HepG2 (cell line): ENCODE measurements around the gene RHBDL3. TPM values are rescaled to one million over a fixed set of nuclear protein-coding genes. Genes with fewer than 3 reads are reported as not detected.

ENCODE experiments used
- ATAC-seq: fragments of 200-7000 bp; cut with Tn5 transposase; 3 replicates; pipeline ENCODE4 v1.9.1; 2020; ENCODE audit warnings: mild to moderate bottlenecking, moderate library complexity
- BruUV-seq: library from RNA; stranded (reverse); fragments of 400-500 nt; replicated peaks from 2 replicates; lab custom pipeline; 2021; lab: Mats Ljungman, UMichigan
- CTCF ChIA-PET: fragments of 300-600 bp; formaldehyde crosslinking; extraction: SDS; loops from one replicate; lab custom pipeline; 2021; ENCODE audit warnings: low total read pairs, inconsistent platforms, low intra/inter-chr PET ratio; lab: Yijun Ruan, JAX
- POLR2A ChIA-PET: fragments of 350-600 bp; sonication (Branson Sonifier 250); formaldehyde crosslinking; loops from one replicate; lab custom pipeline; 2020; ENCODE audit warnings: antibody characterized with exemption, inconsistent platforms; lab: Yijun Ruan, JAX
- DNase-seq: peaks from one replicate; pipeline ENCODE4 v3.0.0-alpha.2; 2015; ENCODE audit warnings: low spot score
- FAIRE-seq: peaks from 3 replicates; lab custom pipeline; 2011; peaks lifted over from hg19 to GRCh38; lab: Jason Lieb, UNC
- H2AFZ ChIP-seq: one replicate; pipeline ENCODE4 v1.6.1; 2011; ENCODE audit warnings: low read length, inconsistent platforms
- H3K27ac ChIP-seq: fragments of 300-600 bp; 3 replicates; pipeline ENCODE4 v1.8.0; 2011; ENCODE audit warnings: mixed run types, mild to moderate bottlenecking, mixed read lengths, low read length, inconsistent platforms; ENCODE audit not compliant: insufficient read depth; ENCODE audit errors: extremely low read length
- H3K27me3 ChIP-seq, 2 experiments: fragments of 200-600 bp in 1 of 2; 2 replicates in 1 of 2; 3 replicates in 1 of 2; pipeline versions ENCODE4 v1.6.0 to v1.8.0; 2011; ENCODE audit warnings: low read length in 2 of 2, mild to moderate bottlenecking in 2 of 2, moderate library complexity in 2 of 2, inconsistent platforms in 1 of 2; ENCODE audit not compliant: insufficient read depth in 2 of 2, control insufficient read depth in 1 of 2
- H3K36me3 ChIP-seq, 2 experiments: fragments of 200-600 bp in 1 of 2; replicated peaks in 1 of 2; 2 replicates in 1 of 2; 3 replicates in 1 of 2; pipeline versions ENCODE4 v1.5.1 to v1.8.0; 2011; ENCODE audit warnings: low read length in 2 of 2, inconsistent platforms in 1 of 2; ENCODE audit not compliant: insufficient read depth in 2 of 2, control insufficient read depth in 1 of 2
- H3K4me1 ChIP-seq: 2 replicates; pipeline ENCODE4 v1.5.1; 2012; ENCODE audit warnings: low read length, inconsistent platforms; ENCODE audit not compliant: insufficient read depth
- H3K4me2 ChIP-seq: 2 replicates; pipeline ENCODE4 v1.6.0; 2011; ENCODE audit warnings: low read depth, low read length, inconsistent platforms
- H3K4me3 ChIP-seq, 3 experiments: fragments of 200-600 bp in 1 of 3; sonication (generic), shearing (Covaris generic) in 1 of 3; replicated peaks in 1 of 3; 2 replicates each; pipeline ENCODE4 v1.5.1; 2011 to 2016; ENCODE audit warnings: low read length in 3 of 3, inconsistent platforms in 2 of 3, low read depth in 2 of 3, mild to moderate bottlenecking in 2 of 3, control low read depth in 1 of 3, mixed read lengths in 1 of 3; ENCODE audit not compliant: insufficient read depth in 1 of 3
- H3K79me2 ChIP-seq: one replicate; pipeline ENCODE4 v1.6.1; 2011; ENCODE audit warnings: low read length, inconsistent platforms; ENCODE audit not compliant: insufficient read depth
- H3K9ac ChIP-seq: 2 replicates; pipeline ENCODE4 v1.6.0; 2011; ENCODE audit warnings: mild to moderate bottlenecking, low read depth, low read length, inconsistent platforms; ENCODE audit not compliant: insufficient read depth
- H3K9me3 ChIP-seq: 2 replicates; pipeline ENCODE4 v1.5.1; 2012; ENCODE audit warnings: mild to moderate bottlenecking, low read length
- H4K20me1 ChIP-seq: 2 replicates; pipeline ENCODE4 v1.6.0; 2011; ENCODE audit warnings: inconsistent platforms, mild to moderate bottlenecking, low read length, moderate library complexity; ENCODE audit not compliant: insufficient read depth
- CAMTA2 ChIP-seq: sonication (generic); formaldehyde crosslinking; IDR thresholded peaks from 2 replicates; pipeline ENCODE4 v1.4.0; 2020; ENCODE audit warnings: mild to moderate bottlenecking, missing genetic modification reagents, borderline replicate concordance
- ELF1 ChIP-seq: sonication (generic); formaldehyde crosslinking; IDR thresholded peaks from 2 replicates; pipeline ENCODE4 v1.4.0; 2020; ENCODE audit warnings: missing genetic modification reagents
- HCFC1 ChIP-seq: fragments of 150-350 bp; IDR thresholded peaks from 2 replicates; pipeline ENCODE4 v1.6.1; 2014; ENCODE audit warnings: low read depth, low read length
- IRF1 ChIP-seq: sonication (generic); formaldehyde crosslinking; IDR thresholded peaks from 2 replicates; pipeline ENCODE4 v1.4.0; 2020; ENCODE audit warnings: low read depth, mild to moderate bottlenecking, missing genetic modification reagents
- MED1 ChIP-seq: sonication (generic); formaldehyde crosslinking; IDR thresholded peaks from 2 replicates; pipeline ENCODE4 v1.4.0; 2020; ENCODE audit warnings: missing genetic modification reagents
- NR2F6 ChIP-seq, 2 experiments: IDR thresholded peaks; 2 replicates each; pipeline ENCODE4 v1.6.1; 2016; ENCODE audit warnings: antibody characterized with exemption in 1 of 2, mild to moderate bottlenecking in 1 of 2
- REXO4 ChIP-seq: sonication (generic); formaldehyde crosslinking; IDR thresholded peaks from 2 replicates; pipeline ENCODE4 v1.8.0; 2022; ENCODE audit warnings: missing genetic modification reagents, mild to moderate bottlenecking, borderline replicate concordance
- SOX6 ChIP-seq, 2 experiments: fragments of 450-650 bp in 1 of 2; sonication (generic) in 1 of 2; formaldehyde crosslinking in 1 of 2; IDR thresholded peaks; 2 replicates each; pipeline versions ENCODE4 v1.4.0 to v1.6.1; 2017 to 2020; ENCODE audit warnings: antibody characterized with exemption in 1 of 2, mild to moderate bottlenecking in 1 of 2, missing genetic modification reagents in 1 of 2
- SRSF4 ChIP-seq: fragments of 200-400 bp; formaldehyde crosslinking; IDR thresholded peaks from one replicate; pipeline ENCODE4 v1.6.1; 2018; ENCODE audit warnings: mild to moderate bottlenecking, low read depth, low read length, moderate library complexity; ENCODE audit not compliant: poor library complexity, severe bottlenecking
- TARDBP ChIP-seq: sonication (generic); formaldehyde crosslinking; IDR thresholded peaks from 2 replicates; pipeline ENCODE4 v1.8.0; 2022; ENCODE audit warnings: mild to moderate bottlenecking, missing genetic modification reagents
- ZFAT ChIP-seq: sonication (generic); formaldehyde crosslinking; conservative IDR thresholded peaks from 2 replicates; pipeline ENCODE4 v1.8.1; 2023; ENCODE audit warnings: missing genetic modification reagents, inconsistent platforms
- ZNF501 ChIP-seq: sonication (generic); formaldehyde crosslinking; IDR thresholded peaks from 2 replicates; pipeline ENCODE4 v1.5.1; 2020; ENCODE audit warnings: mild to moderate bottlenecking, moderate library complexity, missing genetic modification reagents
- ZNF577 ChIP-seq: sonication (generic); formaldehyde crosslinking; IDR thresholded peaks from 2 replicates; pipeline ENCODE4 v1.4.0; 2020; ENCODE audit warnings: mild to moderate bottlenecking, low read depth, missing genetic modification reagents, borderline replicate concordance
- ZNF790 ChIP-seq: sonication (generic); formaldehyde crosslinking; IDR thresholded peaks from 2 replicates; pipeline ENCODE4 v1.8.0; 2022; ENCODE audit warnings: missing genetic modification reagents, mild to moderate bottlenecking, borderline replicate concordance
- ZNF839 ChIP-seq: sonication (generic); formaldehyde crosslinking; IDR thresholded peaks from 2 replicates; pipeline ENCODE4 v1.4.0; 2020; ENCODE audit warnings: missing genetic modification reagents, mild to moderate bottlenecking, borderline replicate concordance
- WGBS: methylation state at CpG from one replicate; pipeline ENCODE4 v1.1.6; 2017; ENCODE audit warnings: low lambda C conversion rate; 5-methylcytosine and 5-hydroxymethylcytosine counted together
- in situ Hi-C: cut with HindIII; loops from 2 replicates; pipeline ENCODE4 v1.10.0; 2017; ENCODE audit warnings: low pct_unique_long_range_greater_than_20kb; ENCODE audit not compliant: extremely low pct_ligation_motif_present
- intact Hi-C: fragments of 100-400 bp; cut with micrococcal nuclease; formaldehyde crosslinking; loops from one replicate; pipeline ENCODE4 v1.10.0; 2022; ENCODE audit not compliant: unreplicated experiment
- polyA plus RNA-seq, 8 experiments: library from polyadenylated mRNA; depleted of rRNA in 3 of 8; stranded (reverse) in 7 of 8; unstranded in 1 of 8; fragments of >200 nt; fragmentation: Illumina TruSeq in 4 of 8; extraction: Trizol in 4 of 8; gene quantifications; 2 replicates each; pipeline versions ENCODE4 v1.2.1 to v1.2.3, GENCODE V29; 2011 to 2016; ENCODE audit warnings: low read depth in 4 of 8, missing spikeins in 1 of 8, mixed read lengths in 1 of 8; ENCODE audit not compliant: insufficient read depth in 1 of 8
- total RNA-seq, 5 experiments: library from RNA; depleted of rRNA; stranded (reverse); fragments of >200 nt; fragmentation: Illumina TruSeq; extraction: Trizol; gene quantifications; 2 replicates each; pipeline ENCODE4 v1.2.3, GENCODE V29; 2016; ENCODE audit warnings: low read depth in 1 of 5
- TF ChIP-seq, protein P1 (sequence below): sonication (generic); formaldehyde crosslinking; IDR thresholded peaks from 2 replicates; pipeline ENCODE4 v1.5.0; 2020; ENCODE audit warnings: mild to moderate bottlenecking, missing genetic modification reagents, moderate library complexity
- TF ChIP-seq, protein P2 (sequence below): sonication (generic); formaldehyde crosslinking; IDR thresholded peaks from 2 replicates; pipeline ENCODE4 v1.8.0; 2022; ENCODE audit warnings: missing genetic modification reagents, mild to moderate bottlenecking, borderline replicate concordance
- TF ChIP-seq, protein P3 (sequence below): IDR thresholded peaks from 2 replicates; pipeline ENCODE4 v1.6.1; 2016; ENCODE audit warnings: low read depth

The RHBDL3 gene
- total and polyA plus RNA-seq, 2 of the 13 experiments (the other 11 are each of a cell fraction or from before 2014, with no cell fraction given), result 0.09 TPM; not detected in 1

DNA sequence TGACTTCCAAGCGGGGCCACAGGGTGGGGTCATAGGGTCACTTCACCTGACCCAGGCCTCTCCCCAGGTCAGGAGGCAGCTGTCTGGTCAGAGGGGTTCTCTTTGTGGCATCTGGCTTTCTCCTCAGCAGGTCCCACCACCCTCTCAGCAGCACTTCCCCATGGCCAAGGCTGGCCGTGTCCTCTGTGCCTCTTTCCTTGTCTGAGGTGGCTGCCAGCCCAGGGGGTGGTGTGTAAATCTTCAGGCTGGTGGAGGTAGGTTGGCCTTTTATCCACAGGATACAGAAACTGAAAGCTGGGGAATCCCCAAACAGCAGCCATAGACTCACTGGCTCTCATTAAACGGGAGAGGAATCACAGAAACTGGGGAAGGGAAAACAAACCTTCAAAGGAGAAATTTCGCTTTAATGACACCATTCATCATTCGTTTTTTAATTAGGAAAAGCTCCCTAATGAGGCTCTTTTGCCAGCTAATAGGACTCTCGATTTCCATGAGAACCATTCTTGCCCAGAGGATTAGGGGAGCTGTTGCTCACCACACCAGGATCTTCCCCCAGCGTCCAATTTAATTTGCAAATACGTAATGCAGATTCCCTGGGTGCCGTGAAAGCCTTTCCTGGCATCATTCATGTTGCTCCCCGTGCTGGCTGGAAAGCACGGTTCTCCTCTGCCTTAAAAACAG, 58.3 kb downstream of the RHBDL3 start:
- intact Hi-C loops, result no loop called here
- BruUV-seq, result no TSS peak
- no peak for DNase-seq
- Histone ChIP-seq H2AFZ (peak overlapping the region; percentile 97), H3K27ac (no peak overlapping the region), H3K36me3 (no peaks in the 10 kb centered on the region), H3K27me3 (no peaks in the 10 kb centered on the region; a peak in 1 of 5 replicates), H3K79me2 (no peaks in the 10 kb centered on the region), H3K4me3 (peak overlapping the region; percentile 48 to 63 (median 55)), H3K4me1 (peaks cover 76% of the 10 kb centered on the region), H3K4me2 (peak overlapping the region; percentile 91), H3K9ac (peak overlapping the region; percentile 49), H3K9me3 (no peaks in the 10 kb centered on the region), H4K20me1 (no peaks in the 10 kb centered on the region)
- in situ Hi-C loops, result loop anchor here (5.0 kb wide), 1 partner anchor 67 kb away; no protein-coding TSS in a partner anchor
- WGBS, result under 1% methylated on average over 11 of the region's 11 CpGs
- no peak for FAIRE-seq
- ChIA-PET CTCF (no interaction called here), POLR2A (interaction anchor here (1.1 to 2.7 kb wide), 2 partner anchors 16 to 17 kb away, joined by 3 to 10 read pairs; partner anchors contain the start of gene C17orf75)
- peak; percentile 20 for ATAC-seq
- 0 out of 2 replicates have a peak, but pooled peaks have one; percentile 48 for TF ChIP-seq ZNF501 (CRISPR knock-in tag)
- no peak for TF ChIP-seq ZNF790 (CRISPR knock-in tag)
- no peak for TF ChIP-seq MED1 (CRISPR knock-in tag)
- TF ChIP-seq ELF1 (CRISPR knock-in tag), result no peak
- TF ChIP-seq, protein P1, sequence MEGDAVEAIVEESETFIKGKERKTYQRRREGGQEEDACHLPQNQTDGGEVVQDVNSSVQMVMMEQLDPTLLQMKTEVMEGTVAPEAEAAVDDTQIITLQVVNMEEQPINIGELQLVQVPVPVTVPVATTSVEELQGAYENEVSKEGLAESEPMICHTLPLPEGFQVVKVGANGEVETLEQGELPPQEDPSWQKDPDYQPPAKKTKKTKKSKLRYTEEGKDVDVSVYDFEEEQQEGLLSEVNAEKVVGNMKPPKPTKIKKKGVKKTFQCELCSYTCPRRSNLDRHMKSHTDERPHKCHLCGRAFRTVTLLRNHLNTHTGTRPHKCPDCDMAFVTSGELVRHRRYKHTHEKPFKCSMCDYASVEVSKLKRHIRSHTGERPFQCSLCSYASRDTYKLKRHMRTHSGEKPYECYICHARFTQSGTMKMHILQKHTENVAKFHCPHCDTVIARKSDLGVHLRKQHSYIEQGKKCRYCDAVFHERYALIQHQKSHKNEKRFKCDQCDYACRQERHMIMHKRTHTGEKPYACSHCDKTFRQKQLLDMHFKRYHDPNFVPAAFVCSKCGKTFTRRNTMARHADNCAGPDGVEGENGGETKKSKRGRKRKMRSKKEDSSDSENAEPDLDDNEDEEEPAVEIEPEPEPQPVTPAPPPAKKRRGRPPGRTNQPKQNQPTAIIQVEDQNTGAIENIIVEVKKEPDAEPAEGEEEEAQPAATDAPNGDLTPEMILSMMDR (CRISPR knock-in tag), result peak; percentile 17; the same call in 1 of the 2 replicates
- no peak for TF ChIP-seq ZFAT
- TF ChIP-seq ZNF839 (CRISPR knock-in tag), result no peak
- TF ChIP-seq, protein P2, sequence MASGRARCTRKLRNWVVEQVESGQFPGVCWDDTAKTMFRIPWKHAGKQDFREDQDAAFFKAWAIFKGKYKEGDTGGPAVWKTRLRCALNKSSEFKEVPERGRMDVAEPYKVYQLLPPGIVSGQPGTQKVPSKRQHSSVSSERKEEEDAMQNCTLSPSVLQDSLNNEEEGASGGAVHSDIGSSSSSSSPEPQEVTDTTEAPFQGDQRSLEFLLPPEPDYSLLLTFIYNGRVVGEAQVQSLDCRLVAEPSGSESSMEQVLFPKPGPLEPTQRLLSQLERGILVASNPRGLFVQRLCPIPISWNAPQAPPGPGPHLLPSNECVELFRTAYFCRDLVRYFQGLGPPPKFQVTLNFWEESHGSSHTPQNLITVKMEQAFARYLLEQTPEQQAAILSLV (CRISPR knock-in tag), result 0 out of 2 replicates have a peak, but pooled peaks have one; percentile 22
- TF ChIP-seq TARDBP, result no peak
- TF ChIP-seq REXO4 (CRISPR knock-in tag), result no peak
- TF ChIP-seq HCFC1, result no peak
- TF ChIP-seq, protein P3, sequence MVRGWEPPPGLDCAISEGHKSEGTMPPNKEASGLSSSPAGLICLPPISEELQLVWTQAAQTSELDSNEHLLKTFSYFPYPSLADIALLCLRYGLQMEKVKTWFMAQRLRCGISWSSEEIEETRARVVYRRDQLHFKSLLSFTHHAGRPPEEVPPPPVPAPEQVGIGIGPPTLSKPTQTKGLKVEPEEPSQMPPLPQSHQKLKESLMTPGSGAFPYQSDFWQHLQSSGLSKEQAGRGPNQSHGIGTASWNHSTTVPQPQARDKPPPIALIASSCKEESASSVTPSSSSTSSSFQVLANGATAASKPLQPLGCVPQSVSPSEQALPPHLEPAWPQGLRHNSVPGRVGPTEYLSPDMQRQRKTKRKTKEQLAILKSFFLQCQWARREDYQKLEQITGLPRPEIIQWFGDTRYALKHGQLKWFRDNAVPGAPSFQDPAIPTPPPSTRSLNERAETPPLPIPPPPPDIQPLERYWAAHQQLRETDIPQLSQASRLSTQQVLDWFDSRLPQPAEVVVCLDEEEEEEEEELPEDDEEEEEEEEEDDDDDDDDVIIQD (CRISPR knock-in tag), result no peak
- TF ChIP-seq IRF1 (CRISPR knock-in tag), result no peak
- no peak for TF ChIP-seq ZNF577 (CRISPR knock-in tag)
- peak; percentile 26; the same call in 1 of the 2 replicates for TF ChIP-seq NR2F6 (IDR thresholded peaks at IDR 0.05)
- no peak for TF ChIP-seq NR2F6 (CRISPR knock-in tag; IDR thresholded peaks at IDR 0.05)
- no peak for TF ChIP-seq SRSF4
- 0 out of 2 replicates have a peak, but pooled peaks have one; percentile 36 for TF ChIP-seq CAMTA2
- no peak for TF ChIP-seq SOX6 (IDR thresholded peaks at IDR 0.05)
- peak; percentile 35; the same call in 1 of the 2 replicates for TF ChIP-seq SOX6 (CRISPR knock-in tag; IDR thresholded peaks at IDR 0.05)
